SU-DHL-6 (cell line): ENCODE measurements around the gene KASH5.

Source experiments
- H2AFZ ChIP-seq: fragments of 200-600 bp; sonication (generic); 2 replicates; pipeline ENCODE4 v1.6.1; 2014; ENCODE audit warnings: low read depth, mild to moderate bottlenecking, moderate library complexity, mixed read lengths, antibody characterized with exemption, low read length; ENCODE audit not compliant: severe bottlenecking
- H3F3A ChIP-seq: fragments of 200-600 bp; shearing (Covaris generic); 2 replicates; pipeline ENCODE4 v1.6.0; 2016; ENCODE audit warnings: antibody characterized with exemption, mild to moderate bottlenecking; ENCODE audit not compliant: insufficient read depth
- H3K27ac ChIP-seq: fragments of 200-600 bp; sonication (generic); 2 replicates; pipeline ENCODE4 v1.5.1; 2016; ENCODE audit warnings: low read depth, mild to moderate bottlenecking, low read length, moderate library complexity, mixed read lengths
- H3K27me3 ChIP-seq: fragments of 200-600 bp; sonication (generic), shearing (Covaris generic); 2 replicates; pipeline ENCODE4 v1.6.0; 2014; ENCODE audit warnings: mild to moderate bottlenecking, low read length
- H3K36me3 ChIP-seq: fragments of 200-600 bp; sonication (generic); 2 replicates; pipeline ENCODE4 v1.6.1; 2014; ENCODE audit warnings: mild to moderate bottlenecking, low read length, mixed read lengths
- H3K4me2 ChIP-seq: fragments of 300-600, 200-600 bp; shearing (Covaris generic), sonication (generic); 2 replicates; pipeline ENCODE4 v1.6.0; 2014; ENCODE audit warnings: low read length, low read depth, mild to moderate bottlenecking; ENCODE audit not compliant: poor library complexity, severe bottlenecking
- H3K4me3 ChIP-seq: fragments of 200-600 bp; sonication (generic); 2 replicates; pipeline ENCODE4 v1.5.1; 2014; ENCODE audit warnings: antibody characterized with exemption, low read length, mild to moderate bottlenecking, mixed read lengths; ENCODE audit not compliant: insufficient read depth, poor library complexity, severe bottlenecking
- H3K79me2 ChIP-seq: fragments of 200-600 bp; sonication (generic); 2 replicates; pipeline ENCODE4 v1.6.1; 2014; ENCODE audit warnings: mild to moderate bottlenecking, low read length, moderate library complexity; ENCODE audit not compliant: insufficient read depth
- H3K9ac ChIP-seq: fragments of 200-600 bp; sonication (generic); 2 replicates; pipeline ENCODE4 v1.7.0; 2014; ENCODE audit warnings: mild to moderate bottlenecking, low read length
- H3K9me2 ChIP-seq: fragments of 200-600 bp; sonication (generic); replicated peaks from 2 replicates; pipeline ENCODE4 v1.6.1; 2014; ENCODE audit warnings: low read length; ENCODE audit not compliant: insufficient read depth
- H3K9me3 ChIP-seq: fragments of 200-600 bp; sonication (generic); 2 replicates; pipeline ENCODE4 v1.6.1; 2014; ENCODE audit warnings: low read length, mixed read lengths; ENCODE audit not compliant: insufficient read depth
- H4K20me1 ChIP-seq: fragments of 200-600 bp; sonication (generic); 2 replicates; pipeline ENCODE4 v1.6.1; 2014; ENCODE audit warnings: low read depth, mild to moderate bottlenecking, antibody characterized with exemption, low read length, moderate library complexity, mixed read lengths
- EZH2phosphoT487 ChIP-seq: fragments of 200-600 bp; sonication (generic), shearing (Covaris generic); conservative IDR thresholded peaks from 2 replicates; pipeline ENCODE4 v1.6.1; 2018; ENCODE audit warnings: mild to moderate bottlenecking, antibody characterized with exemption, low read length, moderate library complexity, mixed read lengths
- TF ChIP-seq, protein P1 (sequence below): fragments of 200-600 bp; sonication (generic); IDR thresholded peaks from one replicate; pipeline ENCODE4 v1.5.1; 2017; ENCODE audit warnings: antibody characterized with exemption, mild to moderate bottlenecking, low read length, moderate library complexity; ENCODE audit not compliant: insufficient read depth, poor library complexity, severe bottlenecking

Gene KASH5

GRCh38 chr19:49465371-49465770 lies 77.3 kb downstream of the KASH5 start:
- Histone ChIP-seq H3F3A (peaks cover 7% of the 10 kb centered on the region; the same call in 1 of the 2 replicates), H3K27me3 (no peaks in the 10 kb centered on the region), H3K4me3 (no peak overlapping the region), H3K36me3 (no peaks in the 10 kb centered on the region), H4K20me1 (no peaks in the 10 kb centered on the region), H3K79me2 (no peaks in the 10 kb centered on the region), H3K27ac (no peak overlapping the region), H3K9me2 (no peaks in the 10 kb centered on the region), H3K4me2 (no peak overlapping the region), H3K9ac (no peak overlapping the region), H3K9me3 (no peaks in the 10 kb centered on the region), H2AFZ (no peak overlapping the region)
- no peak for TF ChIP-seq EZH2phosphoT487
- TF ChIP-seq, protein P1, sequence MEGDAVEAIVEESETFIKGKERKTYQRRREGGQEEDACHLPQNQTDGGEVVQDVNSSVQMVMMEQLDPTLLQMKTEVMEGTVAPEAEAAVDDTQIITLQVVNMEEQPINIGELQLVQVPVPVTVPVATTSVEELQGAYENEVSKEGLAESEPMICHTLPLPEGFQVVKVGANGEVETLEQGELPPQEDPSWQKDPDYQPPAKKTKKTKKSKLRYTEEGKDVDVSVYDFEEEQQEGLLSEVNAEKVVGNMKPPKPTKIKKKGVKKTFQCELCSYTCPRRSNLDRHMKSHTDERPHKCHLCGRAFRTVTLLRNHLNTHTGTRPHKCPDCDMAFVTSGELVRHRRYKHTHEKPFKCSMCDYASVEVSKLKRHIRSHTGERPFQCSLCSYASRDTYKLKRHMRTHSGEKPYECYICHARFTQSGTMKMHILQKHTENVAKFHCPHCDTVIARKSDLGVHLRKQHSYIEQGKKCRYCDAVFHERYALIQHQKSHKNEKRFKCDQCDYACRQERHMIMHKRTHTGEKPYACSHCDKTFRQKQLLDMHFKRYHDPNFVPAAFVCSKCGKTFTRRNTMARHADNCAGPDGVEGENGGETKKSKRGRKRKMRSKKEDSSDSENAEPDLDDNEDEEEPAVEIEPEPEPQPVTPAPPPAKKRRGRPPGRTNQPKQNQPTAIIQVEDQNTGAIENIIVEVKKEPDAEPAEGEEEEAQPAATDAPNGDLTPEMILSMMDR: no peak
